GM19193 (cell line): ENCODE data around the gene SLC10A6.

Source experiments
- POLR2A ChIP-seq: IDR thresholded peaks from 4 replicates; pipeline ENCODE4 v1.6.1; 2011; ENCODE audit not compliant: insufficient read depth, insufficient read length; ENCODE audit errors: extremely low read depth

The SLC10A6 gene, protein sequence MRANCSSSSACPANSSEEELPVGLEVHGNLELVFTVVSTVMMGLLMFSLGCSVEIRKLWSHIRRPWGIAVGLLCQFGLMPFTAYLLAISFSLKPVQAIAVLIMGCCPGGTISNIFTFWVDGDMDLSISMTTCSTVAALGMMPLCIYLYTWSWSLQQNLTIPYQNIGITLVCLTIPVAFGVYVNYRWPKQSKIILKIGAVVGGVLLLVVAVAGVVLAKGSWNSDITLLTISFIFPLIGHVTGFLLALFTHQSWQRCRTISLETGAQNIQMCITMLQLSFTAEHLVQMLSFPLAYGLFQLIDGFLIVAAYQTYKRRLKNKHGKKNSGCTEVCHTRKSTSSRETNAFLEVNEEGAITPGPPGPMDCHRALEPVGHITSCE

GRCh38 chr4:86848732-86849619, at the start of gene SLC10A6:
TSS of gene SLC10A6 (minus strand) at chr4:86849384. CDS start at chr4:86849115, 269 bp downstream.
- no peak for TF ChIP-seq POLR2A

- no peak for TF ChIP-seq POLR2A
These were observed 49.4 kb upstream of the SLC10A6 start for GRCh38 chr4:86898562-86898961.

GRCh38 chr4:86896596-86896995, 47.4 kb upstream of the SLC10A6 start:
- TF ChIP-seq POLR2A, result no peak

- TF ChIP-seq POLR2A, result no peak
These were observed 46.7 kb upstream of the SLC10A6 start for GRCh38 chr4:86895692-86896488.

- no peak for TF ChIP-seq POLR2A
These were observed 45.3 kb upstream of the SLC10A6 start for GRCh38 chr4:86894455-86894854.

GRCh38 chr4:86893136-86893535, 44.0 kb upstream of the SLC10A6 start:
- TF ChIP-seq POLR2A, result no peak

- TF ChIP-seq POLR2A, result no peak
These were observed 43.4 kb upstream of the SLC10A6 start for GRCh38 chr4:86892636-86892960.

- TF ChIP-seq POLR2A, result no peak
These were observed 42.8 kb upstream of the SLC10A6 start, which contains the start of gene C4orf36 for GRCh38 chr4:86891762-86892635. TSS of gene C4orf36 (minus strand) at chr4:86892422. CDS start at chr4:86891520, 902 bp downstream.

DNA sequence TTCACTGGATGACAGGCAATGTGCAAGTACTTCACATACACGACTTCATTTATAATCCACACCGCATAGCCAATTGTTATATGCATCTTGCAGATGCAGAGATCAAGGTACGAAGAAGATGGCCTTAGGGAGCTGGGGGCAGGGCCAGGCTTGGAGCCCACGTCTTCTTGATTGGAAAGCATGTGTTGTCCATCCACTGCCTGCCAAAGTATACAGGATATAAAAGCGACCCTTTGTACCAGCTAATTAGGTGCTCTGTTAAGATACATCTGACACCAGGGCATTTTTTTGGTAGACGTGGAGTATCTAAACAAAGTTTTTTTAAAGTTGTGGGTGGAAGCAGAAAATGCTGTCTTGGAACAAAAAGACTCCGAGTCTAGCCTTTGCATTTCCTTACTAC, 41.6 kb upstream of the SLC10A6 start:
- no peak for TF ChIP-seq POLR2A

DNA sequence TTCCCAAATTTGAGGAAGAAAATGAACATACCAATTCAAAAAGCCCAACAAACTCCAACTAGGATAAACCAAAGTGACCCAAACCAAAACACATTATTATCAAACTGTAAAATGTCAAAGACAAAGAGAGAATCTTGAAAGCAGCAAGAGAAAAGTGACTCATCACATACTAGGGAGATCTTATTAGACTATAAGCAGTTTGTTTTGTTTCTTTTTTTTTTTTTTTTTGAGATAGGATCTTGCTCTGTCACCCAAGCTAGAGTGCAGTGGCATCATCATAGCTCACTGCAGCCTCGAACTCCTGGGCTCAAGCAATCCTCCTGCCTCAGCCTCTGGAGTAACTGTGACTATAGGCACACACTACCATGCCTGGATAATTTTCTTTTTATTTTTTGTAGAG, 30.5 kb upstream of the SLC10A6 start:
- TF ChIP-seq POLR2A, result no peak

- no peak for TF ChIP-seq POLR2A
These were observed 29.5 kb upstream of the SLC10A6 start for GRCh38 chr4:86878640-86879039.

DNA sequence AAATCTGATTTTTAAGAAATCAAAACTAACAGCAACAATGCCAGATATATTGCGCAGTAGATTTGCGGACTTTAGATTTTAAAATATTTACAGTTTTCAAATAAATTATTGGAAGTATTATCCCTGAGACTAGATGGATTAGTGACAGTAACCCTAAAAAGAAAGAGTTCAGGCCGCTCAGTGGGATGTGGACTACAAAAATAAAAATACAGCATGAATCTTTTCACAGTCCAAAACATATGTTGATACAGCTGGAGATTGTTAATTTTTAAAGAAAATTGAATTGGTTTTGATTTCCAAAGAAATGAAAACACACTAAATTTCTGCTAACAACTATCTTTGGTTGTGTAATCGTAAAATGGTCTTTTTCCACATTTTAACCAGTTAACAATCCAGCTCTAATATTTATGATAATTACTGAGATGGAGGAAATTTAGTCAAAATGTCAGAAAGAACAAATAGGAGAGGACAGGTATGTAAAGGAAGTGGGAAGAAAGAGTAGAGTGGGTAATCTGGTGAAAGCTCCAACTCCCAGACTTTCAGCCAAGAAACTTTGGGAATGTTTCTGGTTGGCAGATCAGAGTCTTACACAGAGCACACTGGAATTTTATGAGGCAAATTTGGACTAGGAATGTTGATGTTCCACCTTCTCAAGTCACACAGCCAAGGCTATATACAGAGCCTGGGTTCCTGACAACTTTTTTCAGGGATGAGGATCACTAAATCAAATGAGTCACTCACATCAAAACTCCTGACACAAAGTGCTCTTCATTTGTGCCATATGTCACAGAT, 27.9 kb upstream of the SLC10A6 start:
- TF ChIP-seq POLR2A, result no peak

DNA sequence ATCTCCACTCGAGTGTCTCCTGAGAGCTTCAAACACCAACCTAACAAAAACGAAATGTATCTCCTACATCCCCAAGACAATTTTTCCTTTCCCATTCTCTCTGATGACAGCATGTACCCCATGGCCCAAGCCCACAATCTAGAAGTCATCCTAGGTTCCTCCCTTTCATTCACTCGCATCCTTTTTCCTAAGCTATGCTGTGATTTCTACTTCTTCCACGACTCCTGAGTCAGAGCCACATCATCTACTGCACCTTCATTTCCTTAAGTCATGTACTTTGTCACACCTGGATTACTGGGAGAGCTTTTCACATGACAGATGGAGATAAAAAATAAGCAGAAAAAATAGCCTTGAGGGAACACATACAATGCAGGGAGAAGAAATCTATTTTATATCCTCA, 23.0 kb upstream of the SLC10A6 start:
- TF ChIP-seq POLR2A, result no peak
